COLO829 (cell line): ENCODE data around the gene KCNQ1OT1.

Source experiments
- DNase-seq: peaks from one replicate; pipeline ENCODE4 v3.0.0; 2012; ENCODE audit warnings: low spot score

The KCNQ1OT1 gene

GRCh38 chr11:2699531-2700414 is at the start of gene KCNQ1OT1:
Gene KCNQ1OT1, minus strand, starts transcription at chr11:2699994.
- peak; percentile 99 for DNase-seq

GRCh38 chr11:2748814-2749554 is 49.2 kb upstream of the KCNQ1OT1 start:
- DNase-seq = no peak

GRCh38 chr11:2748061-2748813 is 48.4 kb upstream of the KCNQ1OT1 start:
- DNase-seq = no peak

GRCh38 chr11:2747248-2748027 is 47.6 kb upstream of the KCNQ1OT1 start:
- no peak for DNase-seq

- no peak for DNase-seq
Observed at GRCh38 chr11:2746401-2747247, 46.8 kb upstream of the KCNQ1OT1 start.

- DNase-seq = no peak
Observed at GRCh38 chr11:2745511-2745910, 45.7 kb upstream of the KCNQ1OT1 start.

- DNase-seq = no peak
Observed at GRCh38 chr11:2744166-2744565, 44.4 kb upstream of the KCNQ1OT1 start.

- DNase-seq = no peak
Observed at GRCh38 chr11:2743427-2744110, 43.8 kb upstream of the KCNQ1OT1 start.

GRCh38 chr11:2742611-2743426 is 43.0 kb upstream of the KCNQ1OT1 start:
- DNase-seq = no peak

GRCh38 chr11:2742201-2742600 is 42.4 kb upstream of the KCNQ1OT1 start:
- DNase-seq = no peak

GRCh38 chr11:2741377-2742131 is 41.8 kb upstream of the KCNQ1OT1 start:
- DNase-seq = no peak

- no peak for DNase-seq
Observed at GRCh38 chr11:2741006-2741376, 41.2 kb upstream of the KCNQ1OT1 start.

- no peak for DNase-seq
Observed at GRCh38 chr11:2740275-2740940, 40.6 kb upstream of the KCNQ1OT1 start.

GRCh38 chr11:2739531-2740274 is 39.9 kb upstream of the KCNQ1OT1 start:
- no peak for DNase-seq

GRCh38 chr11:2738551-2739431 is 39.0 kb upstream of the KCNQ1OT1 start:
- no peak for DNase-seq

- DNase-seq = no peak
Observed at GRCh38 chr11:2737866-2738265, 38.1 kb upstream of the KCNQ1OT1 start.
